GM18907 (cell line): ENCODE results near the gene RIMBP2.
"Not testable (repeated sequence)": the region's sequence is repeated elsewhere in the genome, so short reads cannot be mapped to it uniquely, and the experiment has no call there.

Experiments
- ATAC-seq: cut with Tn5 transposase; IDR thresholded peaks from one replicate; pipeline ENCODE4 v1.9.1; 2021; ENCODE audit warnings: mild to moderate bottlenecking, moderate library complexity; ENCODE audit not compliant: unreplicated experiment

The RIMBP2 gene

DNA sequence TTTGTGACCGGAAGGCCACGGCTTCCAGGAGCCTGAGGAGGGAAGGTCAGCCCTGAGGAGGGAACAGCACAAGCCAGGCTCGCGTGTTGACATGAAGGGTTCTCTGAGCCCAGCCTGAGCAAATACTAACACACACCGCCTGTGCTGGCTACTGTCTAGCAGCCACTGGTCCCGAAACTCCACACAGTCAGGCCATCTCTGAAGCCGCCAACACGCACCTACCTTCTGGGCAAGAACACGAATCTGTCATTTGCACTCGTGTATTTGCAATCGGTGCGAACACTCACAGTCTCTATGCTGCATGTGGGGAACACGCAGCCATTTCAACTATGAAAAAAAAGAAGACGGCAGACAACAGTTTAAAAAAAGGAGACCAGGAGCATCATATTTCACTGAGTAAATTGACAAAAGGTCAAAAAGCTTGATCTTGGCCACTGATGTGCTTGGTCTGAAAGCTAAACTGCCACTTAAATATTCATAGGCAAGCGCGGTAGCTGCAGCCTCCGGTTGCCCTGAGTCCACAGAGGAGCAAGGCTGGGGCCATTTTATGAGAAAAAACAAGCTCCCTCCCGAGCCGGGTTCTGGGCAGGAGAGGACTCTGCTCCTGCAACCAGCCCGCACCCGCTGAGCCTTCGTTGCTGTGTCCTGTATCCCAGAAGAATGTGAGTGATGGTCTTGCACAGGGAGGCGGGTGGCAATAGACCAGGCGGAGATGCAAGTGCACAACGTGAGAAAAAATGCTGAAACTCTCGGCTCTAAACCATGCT lies 57.8 kb downstream of the RIMBP2 start:
- ATAC-seq: no peak

DNA sequence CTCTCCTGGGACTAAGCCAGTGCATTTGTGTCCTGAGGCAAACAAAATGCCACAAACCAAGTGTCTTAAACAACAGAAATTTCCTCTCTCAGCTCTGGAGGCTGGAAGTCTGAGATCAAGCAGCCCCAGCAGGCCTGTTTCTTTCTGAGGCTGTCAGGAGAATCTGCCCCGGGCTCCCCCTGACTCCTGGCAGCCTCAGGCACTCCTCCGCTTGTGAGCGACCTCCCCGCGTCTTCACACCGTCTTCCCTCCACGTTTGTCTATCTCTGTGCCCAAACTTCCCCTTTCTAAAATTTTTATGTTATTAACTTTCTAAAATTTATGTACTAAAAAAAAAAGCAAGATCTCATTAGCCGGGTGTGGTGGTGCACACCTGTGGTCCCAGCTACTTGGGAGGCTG lies 59.7 kb downstream of the RIMBP2 start:
- ATAC-seq: no peak

DNA sequence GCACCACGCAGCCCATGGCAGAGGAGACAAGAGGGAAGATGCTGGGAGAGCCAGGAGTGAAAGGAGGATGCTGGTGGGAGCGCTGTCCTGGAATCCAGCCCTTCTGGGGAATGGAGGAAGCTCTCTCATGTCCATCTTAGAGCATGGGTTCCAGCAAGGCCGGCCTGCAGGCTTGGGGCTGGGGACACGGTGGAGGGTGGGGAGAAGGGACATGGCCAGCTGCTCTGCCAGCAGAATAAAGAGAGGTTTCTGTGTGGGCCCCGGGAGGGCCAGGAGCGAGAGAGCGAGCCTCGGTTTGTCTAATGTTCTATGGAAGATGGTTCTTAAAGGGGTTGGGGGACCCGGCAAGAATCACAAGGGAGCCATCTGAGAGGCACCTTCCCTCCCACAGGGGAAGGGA lies 60.2 kb downstream of the RIMBP2 start:
- ATAC-seq: no peak

DNA sequence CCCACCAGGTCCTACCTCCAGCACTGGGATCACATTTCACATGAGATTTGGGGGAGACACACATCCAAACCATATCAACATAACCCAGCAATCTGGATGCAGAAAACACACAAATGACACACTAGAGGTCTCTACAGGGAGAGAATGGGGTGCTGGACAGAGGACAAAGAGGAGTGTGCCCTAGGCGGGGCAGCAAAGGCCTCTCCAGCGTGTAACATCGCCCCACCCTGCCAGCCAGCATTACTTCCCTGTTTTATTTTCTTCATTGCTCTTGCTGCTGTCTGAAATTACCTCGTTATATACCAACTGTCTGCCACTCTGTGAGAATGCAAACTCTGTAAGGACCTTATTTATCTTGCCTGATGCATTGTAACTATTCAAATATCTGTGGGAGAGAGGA lies 61.1 kb downstream of the RIMBP2 start:
- no peak for ATAC-seq

DNA sequence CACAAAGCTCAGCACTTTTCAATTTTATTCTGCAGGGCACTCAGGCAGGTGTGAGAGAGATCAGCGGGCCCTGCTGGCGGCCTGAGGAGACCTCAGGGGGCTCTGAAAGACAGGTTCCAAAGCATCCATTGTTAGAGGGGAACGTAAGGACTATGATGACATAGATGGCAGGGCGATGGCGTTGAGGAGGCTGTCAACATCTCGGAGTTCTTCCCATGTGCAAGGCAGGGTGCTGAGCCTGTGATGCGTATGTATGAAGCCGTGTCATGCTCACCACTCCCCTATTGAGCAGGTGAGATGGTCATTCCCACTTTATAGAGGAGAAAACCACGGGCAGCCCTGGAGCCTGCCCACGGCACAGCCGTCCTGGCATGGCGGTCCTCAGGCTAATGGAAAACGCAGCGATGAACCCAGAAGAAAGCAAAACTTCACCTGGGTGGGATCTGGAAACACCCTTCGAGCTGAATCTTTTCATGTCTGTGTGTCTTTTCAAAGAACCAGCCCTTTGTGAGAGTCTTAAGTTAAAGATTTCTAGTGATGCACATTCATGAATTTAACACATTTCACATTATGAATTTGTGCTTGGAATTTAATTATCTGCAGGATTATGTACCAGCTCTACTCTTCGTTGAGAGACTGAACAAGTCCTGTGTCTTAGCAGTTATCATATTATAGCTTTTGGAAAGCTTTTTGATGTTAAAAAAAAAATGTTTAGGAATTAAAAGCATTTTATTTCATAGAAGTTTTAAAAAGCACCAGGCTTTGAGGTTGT lies 64.7 kb downstream of the RIMBP2 start:
- ATAC-seq: no peak

DNA sequence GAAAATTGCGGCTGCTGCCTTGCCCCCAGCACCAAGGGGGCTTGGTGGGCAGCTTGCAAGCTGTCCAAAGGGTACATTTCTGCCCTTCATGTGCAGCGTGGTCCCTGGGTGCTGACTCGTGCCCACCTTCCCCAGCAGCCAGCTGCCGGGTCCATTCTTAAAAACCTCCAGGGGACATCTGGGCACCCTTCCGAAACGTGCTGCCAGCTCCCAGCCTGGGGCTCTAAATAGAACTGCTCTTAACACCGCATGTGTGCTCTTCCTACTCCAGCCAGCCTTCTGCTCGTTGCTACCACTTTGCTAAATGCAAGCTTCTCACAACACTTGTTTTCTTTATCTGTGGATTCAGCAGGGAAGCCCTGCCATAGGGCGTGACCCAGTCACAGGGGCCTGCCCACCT lies 66.0 kb downstream of the RIMBP2 start:
- ATAC-seq: no peak

DNA sequence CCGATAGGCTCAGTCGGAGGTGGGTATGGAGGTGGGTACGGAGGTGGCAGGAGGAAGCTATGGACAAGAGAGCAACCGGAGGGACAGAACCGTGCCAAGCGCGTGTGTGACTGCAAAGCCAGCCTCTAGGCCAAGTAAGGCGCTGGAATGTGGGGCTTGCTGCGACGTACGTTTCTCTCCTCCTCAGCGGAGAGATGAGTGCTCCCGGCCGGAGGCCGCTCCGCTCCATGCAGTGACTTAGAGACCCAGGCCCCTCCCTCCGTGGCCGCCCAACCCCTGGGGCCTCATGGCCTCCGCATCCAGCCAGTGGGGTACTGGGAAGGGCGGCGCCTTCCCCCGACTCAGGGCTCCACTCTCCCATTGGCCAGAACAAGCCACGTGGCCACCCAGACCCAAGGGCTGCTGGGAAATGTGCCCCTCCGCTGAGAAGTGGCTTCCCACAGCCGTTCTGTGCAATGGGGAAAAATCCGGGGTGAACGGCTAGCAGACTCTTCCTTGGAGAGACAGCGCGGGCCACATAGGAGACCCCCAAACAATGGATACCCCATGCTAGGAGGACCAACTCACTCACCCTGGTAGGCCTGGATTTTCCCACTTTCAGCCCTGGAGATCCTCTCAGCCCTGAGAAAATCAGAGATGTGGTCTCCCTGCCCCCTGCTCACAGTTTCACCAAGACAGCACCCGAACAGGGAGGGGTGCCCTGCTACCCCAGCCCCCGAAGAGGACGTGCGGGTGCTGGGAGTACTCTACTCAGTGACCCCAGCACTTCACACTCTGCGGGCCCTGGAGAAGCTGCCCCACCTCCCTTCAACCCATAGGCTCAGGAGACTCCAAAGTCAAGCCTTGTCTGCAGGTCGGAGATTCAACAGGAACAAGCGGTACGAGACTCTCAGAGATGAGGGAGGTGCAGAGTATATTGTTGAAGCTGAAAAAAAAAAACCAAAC lies 66.7 kb downstream of the RIMBP2 start:
- no peak for ATAC-seq

DNA sequence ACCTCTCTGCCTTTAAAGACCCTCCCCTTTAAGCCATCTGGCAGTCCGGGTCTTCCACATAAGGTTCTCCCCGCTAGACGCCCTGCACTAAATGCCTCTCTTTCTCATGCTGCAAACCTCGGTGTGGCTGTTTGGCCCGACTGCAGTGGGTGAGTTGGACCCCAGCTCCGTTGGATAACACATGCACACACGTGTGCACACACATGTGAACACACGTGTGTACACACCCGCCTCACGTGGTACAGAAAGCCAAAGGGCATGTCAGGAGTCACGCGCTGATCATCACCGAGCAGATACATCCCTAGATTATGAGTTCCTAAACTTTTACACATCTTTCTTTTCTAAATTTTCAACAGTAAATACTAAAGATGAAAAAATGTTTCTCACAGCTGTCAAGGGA lies 68.3 kb downstream of the RIMBP2 start:
- ATAC-seq: no peak

DNA sequence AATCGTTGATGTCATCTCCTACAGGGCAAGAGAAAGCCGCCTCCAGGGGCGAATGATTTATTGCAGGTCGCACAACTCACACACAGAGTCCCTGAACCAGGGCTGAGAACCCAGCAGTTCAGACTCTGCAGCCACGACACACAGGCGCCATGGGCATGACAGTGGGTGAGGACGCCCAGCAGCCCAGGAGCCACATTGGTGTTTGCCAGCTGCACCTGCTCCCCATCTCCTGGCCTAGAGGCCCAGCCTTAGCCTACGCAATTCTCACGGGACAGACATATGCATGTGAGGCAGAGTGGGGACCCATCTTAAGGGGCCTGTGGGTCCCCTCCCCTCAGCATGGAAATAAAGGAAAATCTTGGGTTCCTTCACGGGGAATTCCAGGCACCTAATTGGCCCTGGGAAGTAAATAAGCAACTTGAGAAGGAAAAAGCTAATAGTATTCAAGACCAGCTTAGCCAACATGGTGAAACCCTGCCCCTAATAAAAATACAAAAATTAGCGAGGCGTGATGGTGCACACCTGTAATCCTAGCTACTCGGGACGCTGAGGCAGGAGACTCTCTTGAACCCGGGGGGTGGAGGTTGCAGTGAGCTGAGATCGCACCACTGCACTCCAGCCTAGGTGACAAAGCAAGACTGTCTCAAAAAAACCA lies 69.3 kb downstream of the RIMBP2 start:
- ATAC-seq: no peak

DNA sequence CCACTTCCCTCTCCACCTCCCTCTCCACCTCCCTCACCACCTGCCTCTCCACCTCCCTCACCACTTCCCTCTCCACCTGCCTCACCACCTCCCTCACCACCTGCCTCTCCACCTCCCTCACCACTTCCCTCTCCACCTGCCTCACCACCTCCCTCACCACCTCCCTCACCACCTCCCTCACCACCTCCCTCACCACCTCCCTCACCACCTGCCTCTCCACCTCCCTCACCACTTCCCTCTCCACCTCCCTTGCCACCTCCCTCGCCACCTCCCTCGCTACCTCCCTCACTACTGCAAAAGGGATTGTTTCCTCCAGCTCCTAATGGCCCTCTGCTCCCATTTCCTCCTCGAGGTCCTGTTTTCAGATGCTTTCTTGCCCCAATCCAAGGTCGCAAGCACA lies 69.9 kb downstream of the RIMBP2 start:
- ATAC-seq: not testable (repeated sequence)

DNA sequence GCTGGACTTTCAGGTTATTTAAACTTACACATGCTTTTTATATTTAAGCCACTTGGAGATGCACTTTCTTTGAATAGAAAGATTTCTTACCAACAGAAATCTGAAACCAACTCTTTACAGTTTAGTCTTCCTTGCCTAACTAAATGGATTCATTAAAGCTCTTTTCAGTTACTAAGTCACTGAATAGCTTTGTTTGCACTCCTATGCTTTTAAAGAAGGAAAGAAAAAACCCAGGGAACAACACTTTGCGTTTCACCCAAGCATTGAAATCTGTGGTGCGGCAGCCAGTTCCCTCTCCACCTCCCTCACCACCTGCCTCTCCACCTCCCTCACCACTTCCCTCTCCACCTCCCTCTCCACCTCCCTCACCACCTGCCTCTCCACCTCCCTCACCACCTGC lies 70.3 kb downstream of the RIMBP2 start:
- no peak for ATAC-seq

DNA sequence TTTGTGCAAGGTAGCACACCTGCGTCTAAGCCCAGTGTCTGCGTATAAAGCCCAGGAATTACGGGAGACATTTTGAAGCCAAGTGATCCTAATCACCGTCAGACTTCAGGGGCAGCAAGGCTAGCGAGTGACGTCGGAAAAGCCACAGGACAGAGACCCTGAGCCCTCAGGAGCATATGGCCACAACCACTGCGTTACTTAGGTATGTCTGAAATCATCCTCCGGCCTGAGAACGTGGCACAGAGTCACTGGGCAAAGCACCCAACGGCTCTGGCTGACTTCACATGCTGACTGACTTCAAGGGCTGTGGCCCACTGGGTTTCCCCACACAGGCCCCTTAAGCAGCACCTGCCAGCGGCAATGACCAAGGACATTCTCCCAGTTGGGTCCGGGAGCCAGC lies 71.5 kb downstream of the RIMBP2 start:
- no peak for ATAC-seq

DNA sequence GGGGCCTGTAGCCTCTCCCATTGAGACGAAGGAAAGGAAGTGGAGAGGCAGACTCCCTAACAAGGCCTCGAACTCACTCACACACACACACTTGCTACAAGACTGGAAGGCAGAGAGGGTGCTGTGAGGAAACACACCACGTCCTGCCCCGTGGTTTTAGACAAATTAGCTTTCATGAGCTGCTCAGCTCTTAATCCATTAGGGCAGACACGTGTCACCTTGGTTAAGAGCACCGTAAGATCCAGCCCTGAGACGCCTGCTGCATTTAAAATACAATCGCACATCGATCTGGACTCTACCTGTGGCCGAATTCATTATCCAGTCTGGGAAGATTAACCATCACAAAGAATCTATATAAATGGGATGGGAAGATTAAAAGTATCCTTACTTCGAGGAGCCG lies 72.0 kb downstream of the RIMBP2 start:
- ATAC-seq: no peak

DNA sequence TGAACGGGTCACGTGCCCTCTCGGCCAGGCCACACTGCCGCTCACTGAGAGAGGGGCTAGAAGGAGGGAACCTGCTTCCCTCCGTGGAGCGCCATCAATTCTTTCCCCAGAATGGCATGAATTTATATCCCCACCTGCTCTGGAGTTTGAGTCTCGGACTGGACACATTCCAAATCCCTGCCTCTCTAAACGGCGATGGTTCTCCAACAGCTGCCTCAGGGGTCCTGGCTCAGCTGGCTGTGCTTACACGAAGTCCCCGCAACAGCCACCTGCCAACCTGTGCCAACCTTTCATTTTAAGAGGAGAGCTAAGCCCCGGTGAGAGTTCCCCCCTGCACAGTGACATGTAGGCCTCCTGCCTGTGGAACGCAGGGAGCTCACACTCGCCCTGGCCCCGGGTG lies 73.2 kb downstream of the RIMBP2 start:
- ATAC-seq: no peak

DNA sequence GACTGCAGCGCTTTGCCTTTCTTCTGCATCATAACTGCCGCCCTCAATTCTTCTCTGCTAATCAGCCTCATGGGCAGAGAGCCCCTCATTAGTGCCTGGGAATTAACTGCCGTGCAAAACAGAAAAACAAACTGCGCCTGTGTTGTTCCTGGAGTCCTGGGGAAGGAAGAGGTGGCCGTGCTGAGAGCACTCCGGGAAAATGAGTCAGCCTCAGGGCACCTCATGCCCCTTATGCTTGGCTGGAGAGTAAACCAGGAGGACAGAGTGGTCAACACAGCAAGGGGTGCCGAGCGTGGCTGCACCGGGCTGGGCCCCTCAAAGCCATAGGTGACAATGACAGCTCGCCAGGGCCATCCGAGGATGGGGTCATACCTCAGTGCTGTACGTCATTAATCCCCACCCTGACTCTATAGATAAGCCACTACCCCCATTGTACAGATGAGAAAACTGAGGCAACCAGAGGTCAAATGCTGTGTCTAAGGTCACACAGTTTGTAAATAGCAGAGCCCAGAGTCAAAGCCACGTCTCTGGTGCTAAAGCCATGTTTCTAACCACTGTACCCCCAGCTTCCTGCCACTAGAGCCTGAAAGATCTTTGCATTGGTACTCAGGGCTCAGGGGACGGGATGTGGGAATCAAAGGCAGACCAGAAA lies 74.4 kb downstream of the RIMBP2 start:
- no peak for ATAC-seq

DNA sequence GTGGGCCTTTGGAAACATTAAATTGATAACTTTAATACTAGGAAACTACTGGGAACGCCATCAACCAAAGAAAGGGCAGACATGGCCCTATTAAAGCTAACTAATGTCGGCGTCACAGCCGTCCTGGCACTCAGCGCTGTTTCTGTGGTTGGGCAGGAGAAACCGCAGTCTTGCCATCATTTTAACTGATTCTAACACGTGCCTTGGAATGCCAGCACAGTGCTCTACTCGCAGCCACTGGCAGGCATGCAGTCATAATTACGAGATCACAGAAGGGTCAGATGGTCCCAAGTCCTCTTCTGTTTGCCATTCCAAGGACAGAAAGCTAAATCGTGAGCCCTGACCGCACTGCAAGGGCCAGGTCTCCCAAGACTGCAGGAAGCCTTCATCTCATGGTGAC lies 75.2 kb downstream of the RIMBP2 start:
- no peak for ATAC-seq

DNA sequence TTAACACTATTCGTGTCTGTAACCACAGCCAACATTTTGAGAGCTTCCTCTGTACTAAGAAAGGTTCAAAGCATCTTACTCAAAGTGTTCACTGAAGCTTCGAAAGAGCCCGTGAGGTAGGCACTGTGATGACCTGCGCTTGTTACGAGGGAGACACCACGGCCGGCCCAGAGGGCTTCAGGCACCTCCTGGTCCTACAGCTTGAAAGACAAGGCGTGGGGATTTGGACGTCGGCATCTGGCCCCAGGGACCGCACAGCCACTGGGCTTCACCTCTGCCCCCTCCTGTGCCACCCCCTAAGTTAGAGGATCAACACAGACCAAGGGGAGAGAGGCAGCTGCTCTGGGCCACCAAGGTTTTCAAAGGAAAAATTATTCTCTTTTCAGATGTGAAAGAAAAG lies 75.6 kb downstream of the RIMBP2 start:
- ATAC-seq: no peak

DNA sequence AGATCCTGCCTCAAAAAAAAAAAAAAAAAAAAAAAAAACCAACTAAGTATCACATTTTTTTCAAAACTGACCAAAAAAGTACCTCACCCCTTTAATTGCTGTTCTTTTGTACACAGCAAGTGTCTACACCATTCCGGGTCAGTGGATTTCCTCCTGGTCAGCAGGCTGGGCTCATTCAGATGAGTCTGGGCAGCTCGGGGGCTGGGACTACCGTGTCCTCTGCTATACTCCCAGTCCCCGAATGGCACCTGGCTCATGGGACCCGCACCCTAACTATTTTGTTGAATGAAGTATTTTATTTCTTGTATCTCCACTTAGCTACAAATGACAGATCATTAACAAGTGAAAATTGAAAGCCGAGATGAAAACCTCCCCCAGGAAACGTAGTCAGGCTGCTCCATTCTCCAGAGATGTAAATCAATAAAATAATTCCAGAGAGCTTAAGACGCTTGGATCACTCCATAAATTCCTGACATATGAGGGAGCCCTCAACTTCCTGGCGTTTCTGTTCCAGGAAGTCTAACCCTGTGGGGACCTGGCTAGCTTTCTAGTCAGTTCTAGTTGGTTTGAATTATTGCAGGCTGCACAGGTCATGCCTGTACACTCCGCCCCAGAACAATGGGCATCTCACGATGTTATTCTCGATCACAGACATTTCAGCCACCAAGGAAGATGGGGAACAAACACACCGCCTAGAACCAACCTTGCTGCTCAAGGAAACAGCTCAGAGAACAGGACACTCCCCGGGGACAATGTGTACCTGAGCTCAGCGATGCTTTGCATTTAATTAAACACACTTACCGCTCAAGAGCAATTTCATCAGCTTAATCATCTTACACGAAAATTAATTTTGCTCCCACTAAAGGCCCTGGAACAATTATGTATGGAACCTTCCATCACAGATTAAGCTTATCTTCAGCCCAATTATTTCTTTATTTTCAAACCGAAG lies 76.3 kb downstream of the RIMBP2 start:
- no peak for ATAC-seq

DNA sequence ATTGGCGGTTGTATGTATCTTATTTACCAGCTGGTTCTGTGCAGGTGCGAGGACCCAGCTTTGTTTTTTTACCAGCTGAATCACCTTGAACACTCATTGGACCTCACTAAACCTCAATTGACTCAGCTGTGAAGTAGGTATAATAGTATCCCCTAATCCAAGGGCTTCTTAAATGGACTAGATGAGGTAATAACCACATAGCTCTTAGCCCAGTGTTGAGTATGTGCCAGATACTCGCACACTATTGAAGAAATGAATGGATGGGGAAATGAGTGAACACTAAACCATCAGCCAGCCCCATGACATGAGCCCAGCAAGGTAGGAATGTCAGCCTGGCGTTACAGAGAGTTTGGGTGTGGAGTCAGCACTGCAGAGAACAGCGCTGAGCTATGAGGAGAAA lies 79.7 kb downstream of the RIMBP2 start:
- no peak for ATAC-seq
